ENCODE results near the gene PRKN. TPM values are rescaled to one million over a fixed set of nuclear protein-coding genes. Genes with fewer than 3 reads are reported as not detected.

PRKN gene
- total RNA-seq, 1 experiment from 2014 or later: 0.46 TPM

- TF ChIP-seq, protein P1, sequence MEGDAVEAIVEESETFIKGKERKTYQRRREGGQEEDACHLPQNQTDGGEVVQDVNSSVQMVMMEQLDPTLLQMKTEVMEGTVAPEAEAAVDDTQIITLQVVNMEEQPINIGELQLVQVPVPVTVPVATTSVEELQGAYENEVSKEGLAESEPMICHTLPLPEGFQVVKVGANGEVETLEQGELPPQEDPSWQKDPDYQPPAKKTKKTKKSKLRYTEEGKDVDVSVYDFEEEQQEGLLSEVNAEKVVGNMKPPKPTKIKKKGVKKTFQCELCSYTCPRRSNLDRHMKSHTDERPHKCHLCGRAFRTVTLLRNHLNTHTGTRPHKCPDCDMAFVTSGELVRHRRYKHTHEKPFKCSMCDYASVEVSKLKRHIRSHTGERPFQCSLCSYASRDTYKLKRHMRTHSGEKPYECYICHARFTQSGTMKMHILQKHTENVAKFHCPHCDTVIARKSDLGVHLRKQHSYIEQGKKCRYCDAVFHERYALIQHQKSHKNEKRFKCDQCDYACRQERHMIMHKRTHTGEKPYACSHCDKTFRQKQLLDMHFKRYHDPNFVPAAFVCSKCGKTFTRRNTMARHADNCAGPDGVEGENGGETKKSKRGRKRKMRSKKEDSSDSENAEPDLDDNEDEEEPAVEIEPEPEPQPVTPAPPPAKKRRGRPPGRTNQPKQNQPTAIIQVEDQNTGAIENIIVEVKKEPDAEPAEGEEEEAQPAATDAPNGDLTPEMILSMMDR (IDR thresholded peaks at IDR 0.05): no peak
- TF ChIP-seq, protein P2, sequence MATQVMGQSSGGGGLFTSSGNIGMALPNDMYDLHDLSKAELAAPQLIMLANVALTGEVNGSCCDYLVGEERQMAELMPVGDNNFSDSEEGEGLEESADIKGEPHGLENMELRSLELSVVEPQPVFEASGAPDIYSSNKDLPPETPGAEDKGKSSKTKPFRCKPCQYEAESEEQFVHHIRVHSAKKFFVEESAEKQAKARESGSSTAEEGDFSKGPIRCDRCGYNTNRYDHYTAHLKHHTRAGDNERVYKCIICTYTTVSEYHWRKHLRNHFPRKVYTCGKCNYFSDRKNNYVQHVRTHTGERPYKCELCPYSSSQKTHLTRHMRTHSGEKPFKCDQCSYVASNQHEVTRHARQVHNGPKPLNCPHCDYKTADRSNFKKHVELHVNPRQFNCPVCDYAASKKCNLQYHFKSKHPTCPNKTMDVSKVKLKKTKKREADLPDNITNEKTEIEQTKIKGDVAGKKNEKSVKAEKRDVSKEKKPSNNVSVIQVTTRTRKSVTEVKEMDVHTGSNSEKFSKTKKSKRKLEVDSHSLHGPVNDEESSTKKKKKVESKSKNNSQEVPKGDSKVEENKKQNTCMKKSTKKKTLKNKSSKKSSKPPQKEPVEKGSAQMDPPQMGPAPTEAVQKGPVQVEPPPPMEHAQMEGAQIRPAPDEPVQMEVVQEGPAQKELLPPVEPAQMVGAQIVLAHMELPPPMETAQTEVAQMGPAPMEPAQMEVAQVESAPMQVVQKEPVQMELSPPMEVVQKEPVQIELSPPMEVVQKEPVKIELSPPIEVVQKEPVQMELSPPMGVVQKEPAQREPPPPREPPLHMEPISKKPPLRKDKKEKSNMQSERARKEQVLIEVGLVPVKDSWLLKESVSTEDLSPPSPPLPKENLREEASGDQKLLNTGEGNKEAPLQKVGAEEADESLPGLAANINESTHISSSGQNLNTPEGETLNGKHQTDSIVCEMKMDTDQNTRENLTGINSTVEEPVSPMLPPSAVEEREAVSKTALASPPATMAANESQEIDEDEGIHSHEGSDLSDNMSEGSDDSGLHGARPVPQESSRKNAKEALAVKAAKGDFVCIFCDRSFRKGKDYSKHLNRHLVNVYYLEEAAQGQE (IDR thresholded peaks at IDR 0.05; ENCODE audit: insufficient read depth in 1 of 2, low read depth in 2 of 2, low read length in 1 of 2): no peak
- TF ChIP-seq SIN3A (IDR thresholded peaks at IDR 0.05; ENCODE audit: borderline replicate concordance, insufficient read depth, low read depth, low read length) (no peak), POLR2AphosphoS5 (IDR thresholded peaks at IDR 0.05; ENCODE audit: low read depth, low read length) (no peak), TCF7L2 (IDR thresholded peaks at IDR 0.05; ENCODE audit: low read depth, low read length) (no peak)
- Histone ChIP-seq H3K4me1 (ENCODE audit: control insufficient read depth, insufficient read depth, low read length) (no peaks in the 10 kb centered on the region), H3K4me3 (ENCODE audit: low read depth in 2 of 2, low read length in 2 of 2) (no peak overlapping the region), H3K36me3 (ENCODE audit: control insufficient read depth, insufficient read depth, low read length) (no peaks in the 10 kb centered on the region; the same call in 1 of the 2 replicates), H3K27ac (ENCODE audit: low read length) (no peak overlapping the region), H3K27me3 (ENCODE audit: control insufficient read depth, insufficient read depth, low read length) (no peaks in the 10 kb centered on the region), H3K9me3 (ENCODE audit: control insufficient read depth, insufficient read depth, low read depth, low read length) (no peaks in the 10 kb centered on the region)
- ATAC-seq (no peak), DNase-seq (ENCODE audit: low read depth, low spot score) (no peak)
- ChIA-PET POLR2A (no interaction called here), CTCF (no interaction called here)
- no TSS peak for BruUV-seq (replicated peaks)
- intact Hi-C loops (cut with micrococcal nuclease; ENCODE audit: unreplicated experiment) (no loop called here), in situ Hi-C loops (cut with HindIII; ENCODE audit: low pct_unique_long_range_greater_than_20kb, low sequenced_read_pairs) (no loop called here)
Measured at GRCh38 chr6:162699961-162700360, 27.6 kb downstream of the PRKN start.

GRCh38 chr6:162698440-162698839 lies 29.1 kb downstream of the PRKN start:
- CTCF ChIA-PET: no interaction called here
- Histone ChIP-seq H3K4me3 (ENCODE audit: low read depth in 2 of 2, low read length in 2 of 2) (no peak overlapping the region), H3K27me3 (ENCODE audit: control insufficient read depth, insufficient read depth, low read length) (no peaks in the 10 kb centered on the region), H3K36me3 (ENCODE audit: control insufficient read depth, insufficient read depth, low read length) (no peaks in the 10 kb centered on the region; the same call in 1 of the 2 replicates), H3K4me1 (ENCODE audit: control insufficient read depth, insufficient read depth, low read length) (no peaks in the 10 kb centered on the region), H3K27ac (ENCODE audit: low read length) (no peak overlapping the region), H3K9me3 (ENCODE audit: control insufficient read depth, insufficient read depth, low read depth, low read length) (no peaks in the 10 kb centered on the region)
- no TSS peak for BruUV-seq (replicated peaks)
- in situ Hi-C loops (cut with HindIII; ENCODE audit: low pct_unique_long_range_greater_than_20kb, low sequenced_read_pairs) (no loop called here), intact Hi-C loops (cut with micrococcal nuclease; ENCODE audit: unreplicated experiment) (no loop called here)
- TF ChIP-seq TCF7L2 (IDR thresholded peaks at IDR 0.05; ENCODE audit: low read depth, low read length): no peak
- TF ChIP-seq SIN3A (IDR thresholded peaks at IDR 0.05; ENCODE audit: borderline replicate concordance, insufficient read depth, low read depth, low read length): no peak
- TF ChIP-seq, protein P2 (IDR thresholded peaks at IDR 0.05; ENCODE audit: insufficient read depth in 1 of 2, low read depth in 2 of 2, low read length in 1 of 2): no peak
- TF ChIP-seq POLR2AphosphoS5 (IDR thresholded peaks at IDR 0.05; ENCODE audit: low read depth, low read length): no peak
- DNase-seq (ENCODE audit: low read depth, low spot score) (no peak), ATAC-seq (no peak)
- POLR2A ChIA-PET: no interaction called here
